Measurements from ENCODE around the gene WDR87.

Gene WDR87

DNA sequence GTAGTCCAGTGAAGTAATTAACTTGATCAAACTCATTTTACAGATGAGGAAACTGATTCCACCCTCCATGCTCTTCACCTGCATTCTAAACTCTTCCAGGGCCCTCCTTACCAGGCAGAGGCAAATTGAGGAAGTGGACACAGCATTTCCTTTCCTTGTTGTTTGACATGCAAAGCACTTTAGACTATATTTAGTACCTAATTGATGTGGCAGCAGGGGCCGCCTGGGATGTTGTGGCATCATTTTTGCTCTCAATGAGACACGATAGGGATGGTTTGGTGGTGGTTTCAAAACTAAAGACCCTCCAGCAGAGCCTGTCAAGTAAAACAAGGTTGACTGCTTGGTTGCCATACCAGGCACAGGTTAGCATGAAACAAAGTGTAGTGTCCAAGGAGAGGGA, 8.5 kb upstream of the WDR87 start:
- Mint-ChIP-seq H3K4me1 (ENCODE audit: low read depth) (peaks cover 24% of the 10 kb centered on the region), H3K9me3 (ENCODE audit: low read depth) (no peaks in the 10 kb centered on the region), H3K36me3 (peaks cover 2% of the 10 kb centered on the region), H3K4me3 (no peak overlapping the region), H3K27me3 (no peaks in the 10 kb centered on the region), H3K27ac (no peak overlapping the region)

- Mint-ChIP-seq H3K27me3 (no peaks in the 10 kb centered on the region), H3K4me3 (no peak overlapping the region), H3K4me1 (ENCODE audit: low read depth) (peaks cover 33% of the 10 kb centered on the region), H3K36me3 (no peaks in the 10 kb centered on the region), H3K27ac (no peak overlapping the region), H3K9me3 (ENCODE audit: low read depth) (no peaks in the 10 kb centered on the region)
Observed at GRCh38 chr19:37909661-37910199, 3.3 kb upstream of the WDR87 start.

DNA sequence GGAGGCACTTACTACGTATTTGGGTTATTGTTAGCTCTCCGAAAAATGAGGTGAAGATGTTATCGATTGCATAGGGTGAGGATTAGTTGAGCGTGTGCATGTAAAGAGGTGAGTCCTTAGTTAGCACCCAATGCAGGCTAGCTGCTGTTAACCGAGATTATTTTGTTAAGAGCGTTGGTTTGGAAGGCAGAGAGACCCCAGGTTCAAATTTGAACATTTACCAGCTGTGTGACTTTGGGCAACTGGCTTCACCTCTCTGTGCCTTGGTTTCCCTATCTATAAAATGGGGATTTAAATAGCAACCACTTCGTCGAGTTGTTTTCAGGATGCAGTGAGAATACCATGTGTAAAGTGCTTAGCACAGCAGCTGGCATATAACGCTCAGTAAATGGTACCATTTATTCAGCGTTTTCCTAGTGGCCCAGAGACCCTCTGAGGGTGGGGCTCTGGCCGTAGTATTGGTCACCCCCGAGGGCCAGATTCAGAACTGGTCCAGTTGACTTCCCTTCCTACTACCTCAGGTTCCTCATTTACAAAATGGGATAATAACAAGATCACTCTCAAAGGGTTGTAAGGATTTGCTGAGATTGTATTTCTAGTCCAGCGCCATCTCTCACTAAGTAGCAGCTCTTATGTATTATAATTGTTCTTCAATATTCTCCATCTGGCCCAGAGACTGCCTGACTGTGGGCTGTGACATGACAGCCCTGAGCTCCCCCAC, 1.5 kb upstream of the WDR87 start:
- no peaks in the 10 kb centered on the region for H3K27me3 Mint-ChIP-seq
- H3K9me3 Mint-ChIP-seq (ENCODE audit: low read depth): no peaks in the 10 kb centered on the region
- peaks cover 28% of the 10 kb centered on the region for H3K4me1 Mint-ChIP-seq (ENCODE audit: low read depth)
- H3K4me3 Mint-ChIP-seq: peak overlapping the region; percentile 84
- H3K27ac Mint-ChIP-seq: peak overlapping the region; percentile 4
- H3K36me3 Mint-ChIP-seq: no peaks in the 10 kb centered on the region

DNA sequence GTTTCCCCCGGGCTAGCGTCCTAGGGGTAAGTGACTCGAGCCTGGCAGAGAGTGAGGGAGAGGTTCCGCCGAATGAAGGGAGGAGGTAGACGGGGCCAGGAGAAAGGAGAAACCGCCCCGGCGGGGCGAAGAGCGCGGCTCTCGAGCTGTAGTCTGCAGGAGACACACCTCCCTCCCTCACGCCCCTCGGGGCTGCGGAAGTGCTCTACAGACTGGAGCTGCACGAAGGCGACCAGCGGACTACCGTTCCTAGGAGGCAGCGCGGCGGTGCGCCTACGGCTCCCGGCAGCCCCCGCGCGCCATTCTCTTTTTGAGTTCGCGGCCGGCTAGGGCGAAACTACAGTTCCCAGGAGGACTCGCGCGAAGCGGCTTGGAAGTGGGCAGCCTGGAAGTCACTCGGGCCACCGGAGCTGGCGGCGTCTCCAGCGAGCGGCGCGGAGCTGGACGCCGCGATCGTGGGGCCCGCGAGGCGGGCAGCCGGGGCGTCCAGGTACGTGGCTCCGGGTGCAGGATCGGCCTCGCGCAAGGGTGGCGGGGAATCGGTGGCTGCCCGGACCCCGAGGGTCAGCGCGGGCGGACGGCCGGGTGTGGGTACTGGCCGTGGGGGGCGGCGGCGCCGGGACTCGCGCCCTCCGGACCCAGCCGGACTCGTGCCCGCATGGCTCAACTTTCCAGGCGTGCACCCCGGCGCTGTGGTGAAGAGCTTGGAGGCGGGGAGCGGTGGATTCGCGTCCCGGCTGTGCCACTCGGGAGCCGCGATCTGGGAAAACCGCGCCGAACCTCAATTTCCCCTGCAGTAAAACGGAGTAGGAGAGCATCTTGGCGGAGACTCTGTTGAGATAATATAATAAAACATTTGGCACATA, 708 bp upstream of the WDR87 start, which contains the start of gene SIPA1L3:
Gene SIPA1L3 (plus strand): TSS at position 340 of the 866 bp plus-strand sequence. CDS start 174,358 bp downstream, outside the sequence.
- Mint-ChIP-seq H3K9me3 (ENCODE audit: low read depth) (no peaks in the 10 kb centered on the region), H3K27ac (peak within 1 kb of the TSS; percentile 83), H3K4me1 (ENCODE audit: low read depth) (peaks cover 24% of the 10 kb centered on the region), H3K36me3 (no peaks in the 10 kb centered on the region), H3K27me3 (no peaks in the 10 kb centered on the region), H3K4me3 (peak within 1 kb of the TSS; percentile 88)

- no peaks in the 10 kb centered on the region for H3K9me3 Mint-ChIP-seq (ENCODE audit: low read depth)
- H3K27me3 Mint-ChIP-seq: no peaks in the 10 kb centered on the region
- no peak overlapping the region for H3K27ac Mint-ChIP-seq
- peaks cover 11% of the 10 kb centered on the region for H3K4me1 Mint-ChIP-seq (ENCODE audit: low read depth)
- H3K4me3 Mint-ChIP-seq: no peak overlapping the region
- H3K36me3 Mint-ChIP-seq: no peaks in the 10 kb centered on the region
Observed at GRCh38 chr19:37903096-37903495, 3.3 kb downstream of the WDR87 start.

GRCh38 chr19:37902668-37903067, 3.7 kb downstream of the WDR87 start:
- Mint-ChIP-seq H3K27me3 (no peaks in the 10 kb centered on the region), H3K36me3 (no peaks in the 10 kb centered on the region), H3K4me3 (no peak overlapping the region), H3K27ac (no peak overlapping the region), H3K4me1 (ENCODE audit: low read depth) (peaks cover 7% of the 10 kb centered on the region), H3K9me3 (ENCODE audit: low read depth) (no peaks in the 10 kb centered on the region)

DNA sequence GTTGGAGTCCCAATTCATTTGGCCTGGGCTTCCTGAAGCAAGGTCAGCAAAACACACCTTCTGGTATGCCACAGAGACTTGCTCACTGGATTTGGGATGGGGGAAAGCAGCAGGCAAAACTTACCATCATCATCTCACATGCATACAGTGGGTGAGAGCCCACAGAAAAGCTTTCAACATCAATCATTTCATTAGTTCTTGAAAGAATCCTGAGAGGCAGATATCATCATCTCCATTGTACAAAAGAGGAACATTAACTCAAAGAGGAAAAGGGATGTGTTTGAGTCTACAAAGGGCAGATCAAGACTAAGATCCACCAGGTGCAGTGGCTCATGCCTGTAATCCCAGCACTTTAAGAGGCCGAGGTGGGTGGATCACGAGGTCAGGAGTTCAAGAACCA, 6.4 kb downstream of the WDR87 start:
- Mint-ChIP-seq H3K9me3 (ENCODE audit: low read depth) (no peaks in the 10 kb centered on the region), H3K36me3 (no peaks in the 10 kb centered on the region), H3K4me1 (ENCODE audit: low read depth) (no peaks in the 10 kb centered on the region), H3K27me3 (no peaks in the 10 kb centered on the region), H3K27ac (no peak overlapping the region), H3K4me3 (no peak overlapping the region)

- no peak overlapping the region for H3K27ac Mint-ChIP-seq
- no peak overlapping the region for H3K4me3 Mint-ChIP-seq
- no peaks in the 10 kb centered on the region for H3K36me3 Mint-ChIP-seq
- no peaks in the 10 kb centered on the region for H3K9me3 Mint-ChIP-seq (ENCODE audit: low read depth)
- no peaks in the 10 kb centered on the region for H3K4me1 Mint-ChIP-seq (ENCODE audit: low read depth)
- no peaks in the 10 kb centered on the region for H3K27me3 Mint-ChIP-seq
Observed at GRCh38 chr19:37899453-37899852, 6.9 kb downstream of the WDR87 start.

DNA sequence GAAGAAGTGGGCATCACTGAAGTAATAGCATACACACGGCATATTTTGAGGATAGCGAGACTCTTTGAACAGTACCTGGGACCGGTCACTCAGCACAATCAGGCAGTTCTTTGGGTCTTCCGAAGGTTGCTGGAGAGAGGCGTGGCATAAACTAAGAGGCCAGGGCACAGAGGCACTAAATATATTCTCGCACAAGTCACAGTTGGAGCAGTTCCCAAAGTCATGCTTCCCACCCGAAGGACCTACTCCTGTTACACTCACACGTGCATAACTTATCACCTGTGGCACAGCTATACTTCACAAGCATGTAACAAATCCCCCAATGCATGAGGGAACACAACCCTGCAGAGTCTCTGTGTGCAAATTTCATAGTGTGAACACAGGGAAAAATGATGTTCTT, 10.2 kb downstream of the WDR87 start:
- Mint-ChIP-seq H3K9me3 (ENCODE audit: low read depth) (no peaks in the 10 kb centered on the region), H3K4me1 (ENCODE audit: low read depth) (no peaks in the 10 kb centered on the region), H3K4me3 (no peak overlapping the region), H3K27me3 (peaks cover 10% of the 10 kb centered on the region), H3K36me3 (no peaks in the 10 kb centered on the region), H3K27ac (no peak overlapping the region)

GRCh38 chr19:37893845-37894575, 12.4 kb downstream of the WDR87 start:
- Mint-ChIP-seq H3K9me3 (ENCODE audit: low read depth) (no peaks in the 10 kb centered on the region), H3K4me3 (no peak overlapping the region), H3K27me3 (peaks cover 10% of the 10 kb centered on the region), H3K27ac (no peak overlapping the region), H3K36me3 (no peaks in the 10 kb centered on the region), H3K4me1 (ENCODE audit: low read depth) (no peaks in the 10 kb centered on the region)

DNA sequence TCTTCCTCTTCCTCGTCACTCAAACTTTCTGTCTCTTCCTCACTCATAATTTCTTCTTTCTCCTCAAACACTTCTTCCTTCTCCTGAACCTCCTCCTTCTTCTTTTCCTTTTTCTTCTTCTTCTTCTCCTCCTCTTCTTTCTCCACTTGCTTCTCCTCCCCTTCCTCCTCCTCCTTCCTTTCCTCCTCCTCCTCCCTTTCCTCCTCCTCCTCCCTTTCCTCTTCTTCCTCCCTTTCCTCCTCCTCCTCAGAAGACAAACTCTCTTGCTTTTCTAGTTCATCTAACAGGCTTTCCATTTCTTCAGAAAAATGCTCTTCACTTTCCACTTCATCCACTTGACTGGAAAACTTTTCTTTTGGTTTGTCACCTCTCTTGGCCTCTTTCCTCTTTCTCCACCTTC, 19.8 kb downstream of the WDR87 start:
- no peaks in the 10 kb centered on the region for H3K9me3 Mint-ChIP-seq (ENCODE audit: low read depth)
- no peaks in the 10 kb centered on the region for H3K36me3 Mint-ChIP-seq
- H3K27me3 Mint-ChIP-seq: peaks cover under 1% of the 10 kb centered on the region
- H3K4me3 Mint-ChIP-seq: no peak overlapping the region
- H3K27ac Mint-ChIP-seq: no peak overlapping the region
- no peaks in the 10 kb centered on the region for H3K4me1 Mint-ChIP-seq (ENCODE audit: low read depth)

- no peak overlapping the region for H3K27ac Mint-ChIP-seq
- no peaks in the 10 kb centered on the region for H3K36me3 Mint-ChIP-seq
- no peak overlapping the region for H3K4me3 Mint-ChIP-seq
- H3K27me3 Mint-ChIP-seq: no peaks in the 10 kb centered on the region
- no peaks in the 10 kb centered on the region for H3K9me3 Mint-ChIP-seq (ENCODE audit: low read depth)
- no peaks in the 10 kb centered on the region for H3K4me1 Mint-ChIP-seq (ENCODE audit: low read depth)
Observed at GRCh38 chr19:37885392-37885791, 21.0 kb downstream of the WDR87 start.

GRCh38 chr19:37877147-37877546, 29.2 kb downstream of the WDR87 start:
- no peak overlapping the region for H3K27ac Mint-ChIP-seq
- no peak overlapping the region for H3K4me3 Mint-ChIP-seq
- H3K27me3 Mint-ChIP-seq: no peaks in the 10 kb centered on the region
- no peaks in the 10 kb centered on the region for H3K9me3 Mint-ChIP-seq (ENCODE audit: low read depth)
- no peaks in the 10 kb centered on the region for H3K4me1 Mint-ChIP-seq (ENCODE audit: low read depth)
- H3K36me3 Mint-ChIP-seq: no peaks in the 10 kb centered on the region

DNA sequence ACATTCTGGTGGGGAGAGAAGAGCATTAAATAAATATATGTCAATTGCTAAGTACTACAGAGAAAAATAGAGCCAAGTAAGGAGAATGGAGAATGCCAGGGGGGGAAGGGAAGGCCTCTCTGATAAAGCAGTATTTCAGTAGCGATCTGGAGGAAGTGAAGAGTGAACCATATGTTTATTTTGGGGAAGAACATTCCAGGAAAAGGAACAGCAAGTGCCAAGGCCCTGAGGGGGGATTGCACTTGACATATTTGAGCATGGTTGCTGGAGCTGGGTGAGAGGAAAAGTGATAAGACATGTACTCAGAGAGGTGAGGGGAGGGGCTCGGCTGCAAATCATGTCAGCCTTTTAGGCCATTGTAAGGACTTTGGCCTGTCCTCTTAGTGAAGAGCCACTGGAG, 30.4 kb downstream of the WDR87 start:
- Mint-ChIP-seq H3K27me3 (peaks cover 5% of the 10 kb centered on the region), H3K9me3 (ENCODE audit: low read depth) (no peaks in the 10 kb centered on the region), H3K27ac (no peak overlapping the region), H3K4me3 (no peak overlapping the region), H3K4me1 (ENCODE audit: low read depth) (no peaks in the 10 kb centered on the region), H3K36me3 (no peaks in the 10 kb centered on the region)

- Mint-ChIP-seq H3K4me1 (ENCODE audit: low read depth) (no peaks in the 10 kb centered on the region), H3K4me3 (no peak overlapping the region), H3K36me3 (no peaks in the 10 kb centered on the region), H3K27me3 (peaks cover 11% of the 10 kb centered on the region), H3K9me3 (ENCODE audit: low read depth) (no peaks in the 10 kb centered on the region), H3K27ac (no peak overlapping the region)
Observed at GRCh38 chr19:37874784-37875183, 31.6 kb downstream of the WDR87 start.
